ENCODE data around the gene SLC12A2. TPM values are rescaled to one million over a fixed set of nuclear protein-coding genes. Genes with fewer than 3 reads are reported as not detected.
A peak's percentile ranks its signal among the peaks of the same experiment; 100 is the strongest.

SLC12A2 gene
- total and polyA plus RNA-seq, 9 of the 15 experiments (the other 6 are each of a cell fraction or from before 2014, with no cell fraction given), result 5.1 to 20.3 (median 12.6) TPM

DNA sequence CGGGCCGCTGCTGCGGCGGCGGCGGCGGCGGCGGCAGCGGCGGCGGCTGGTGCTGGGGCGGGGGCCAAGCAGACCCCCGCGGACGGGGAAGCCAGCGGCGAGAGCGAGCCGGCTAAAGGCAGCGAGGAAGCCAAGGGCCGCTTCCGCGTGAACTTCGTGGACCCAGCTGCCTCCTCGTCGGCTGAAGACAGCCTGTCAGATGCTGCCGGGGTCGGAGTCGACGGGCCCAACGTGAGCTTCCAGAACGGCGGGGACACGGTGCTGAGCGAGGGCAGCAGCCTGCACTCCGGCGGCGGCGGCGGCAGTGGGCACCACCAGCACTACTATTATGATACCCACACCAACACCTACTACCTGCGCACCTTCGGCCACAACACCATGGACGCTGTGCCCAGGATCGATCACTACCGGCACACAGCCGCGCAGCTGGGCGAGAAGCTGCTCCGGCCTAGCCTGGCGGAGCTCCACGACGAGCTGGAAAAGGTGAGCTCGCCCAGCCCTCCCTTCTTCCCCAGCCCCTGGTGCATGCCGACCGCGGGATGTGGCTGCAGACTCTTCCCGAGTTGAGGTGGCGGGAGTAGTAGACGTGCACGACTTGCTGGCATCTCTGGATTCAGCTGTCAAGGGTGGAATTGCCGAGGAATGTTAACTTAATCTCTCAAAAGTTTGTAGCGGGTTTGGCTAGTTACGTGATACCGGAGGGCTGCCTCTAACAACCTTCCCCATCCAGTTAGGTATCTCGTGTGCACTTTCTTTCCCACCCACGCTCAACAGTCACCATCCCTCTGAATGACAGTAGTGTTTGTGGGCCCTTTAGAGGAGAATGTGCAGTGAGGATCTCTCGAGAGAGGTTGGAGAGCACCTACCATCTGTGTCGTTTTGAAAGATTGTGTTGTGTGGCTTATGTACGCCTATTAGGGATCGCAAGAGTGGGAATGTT, 932 bp downstream of the SLC12A2 start (continued):
- TF ChIP-seq, protein P1, sequence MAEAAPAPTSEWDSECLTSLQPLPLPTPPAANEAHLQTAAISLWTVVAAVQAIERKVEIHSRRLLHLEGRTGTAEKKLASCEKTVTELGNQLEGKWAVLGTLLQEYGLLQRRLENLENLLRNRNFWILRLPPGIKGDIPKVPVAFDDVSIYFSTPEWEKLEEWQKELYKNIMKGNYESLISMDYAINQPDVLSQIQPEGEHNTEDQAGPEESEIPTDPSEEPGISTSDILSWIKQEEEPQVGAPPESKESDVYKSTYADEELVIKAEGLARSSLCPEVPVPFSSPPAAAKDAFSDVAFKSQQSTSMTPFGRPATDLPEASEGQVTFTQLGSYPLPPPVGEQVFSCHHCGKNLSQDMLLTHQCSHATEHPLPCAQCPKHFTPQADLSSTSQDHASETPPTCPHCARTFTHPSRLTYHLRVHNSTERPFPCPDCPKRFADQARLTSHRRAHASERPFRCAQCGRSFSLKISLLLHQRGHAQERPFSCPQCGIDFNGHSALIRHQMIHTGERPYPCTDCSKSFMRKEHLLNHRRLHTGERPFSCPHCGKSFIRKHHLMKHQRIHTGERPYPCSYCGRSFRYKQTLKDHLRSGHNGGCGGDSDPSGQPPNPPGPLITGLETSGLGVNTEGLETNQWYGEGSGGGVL (CRISPR knock-in tag; IDR thresholded peaks at IDR 0.05), result no peak
- TF ChIP-seq FOXM1 (IDR thresholded peaks at IDR 0.05; ENCODE audit: low read depth) (no peak), FOXM1 (CRISPR knock-in tag; IDR thresholded peaks at IDR 0.05; ENCODE audit: low read depth) (no peak), NFE2L1 (tag; IDR thresholded peaks at IDR 0.05; ENCODE audit: borderline replicate concordance, low read depth) (no peak), HLTF (IDR thresholded peaks at IDR 0.05) (no peak)

DNA sequence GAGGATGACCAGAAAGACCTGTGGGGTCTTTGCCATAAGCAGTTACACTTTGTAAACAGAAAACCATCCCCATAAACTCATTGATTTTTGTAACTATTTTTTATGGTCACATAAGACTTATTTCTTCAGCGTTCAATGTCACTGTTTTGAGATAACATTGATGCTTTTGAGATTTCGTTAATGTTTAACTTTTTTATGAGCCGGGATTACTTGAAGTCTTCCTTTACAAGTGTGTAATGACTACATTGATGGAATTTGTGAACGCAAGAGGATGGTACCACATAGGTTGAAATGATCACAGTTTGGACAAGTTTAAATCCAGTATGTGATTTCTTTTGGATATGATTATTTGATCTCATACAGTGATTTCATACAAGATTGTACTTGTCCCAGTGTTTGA, 1.8 kb downstream of the SLC12A2 start:
- no TSS peak for BruUV-seq (replicated peaks)
- TF ChIP-seq L3MBTL2 (IDR thresholded peaks at IDR 0.05), result no peak
- no peak for TF ChIP-seq ZNF551 (CRISPR knock-in tag; IDR thresholded peaks at IDR 0.05)
- TF ChIP-seq ZFP30 (CRISPR knock-in tag; IDR thresholded peaks at IDR 0.05; ENCODE audit: borderline replicate concordance), result no peak
- no peak for TF ChIP-seq KAT8 (IDR thresholded peaks at IDR 0.05; ENCODE audit: low read depth)
- no peak for TF ChIP-seq PATZ1 (CRISPR knock-in tag; IDR thresholded peaks at IDR 0.05; ENCODE audit: borderline replicate concordance)
- TF ChIP-seq, protein P2, sequence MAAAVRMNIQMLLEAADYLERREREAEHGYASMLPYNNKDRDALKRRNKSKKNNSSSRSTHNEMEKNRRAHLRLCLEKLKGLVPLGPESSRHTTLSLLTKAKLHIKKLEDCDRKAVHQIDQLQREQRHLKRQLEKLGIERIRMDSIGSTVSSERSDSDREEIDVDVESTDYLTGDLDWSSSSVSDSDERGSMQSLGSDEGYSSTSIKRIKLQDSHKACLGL (CRISPR knock-in tag; IDR thresholded peaks at IDR 0.05; ENCODE audit: borderline replicate concordance, poor library complexity, severe bottlenecking), result no peak
- TF ChIP-seq, protein P1 (CRISPR knock-in tag; IDR thresholded peaks at IDR 0.05), result no peak

More for the DNA sequence above, 1.8 kb downstream of the SLC12A2 start:
- Histone ChIP-seq H3K9me1 (ENCODE audit: control insufficient read depth, insufficient read depth, low read length) (no peaks in the 10 kb centered on the region), H3K4me2 (ENCODE audit: insufficient read depth, low read length) (peak overlapping the region; percentile 93), H4K20me1 (replicated peaks; ENCODE audit: control insufficient read depth, insufficient read depth, low read length) (peaks cover 6% of the 10 kb centered on the region; the same call in 1 of the 2 replicates), H2AFZ (ENCODE audit: low read depth, low read length) (no peak overlapping the region), H3K4me3 (peak overlapping the region; percentile 80), H3K27me3 (ENCODE audit: control insufficient read depth in 2 of 2, insufficient read depth in 2 of 2, low read length in 2 of 2) (no peaks in the 10 kb centered on the region), H3K9me3 (replicated peaks; ENCODE audit: control insufficient read depth, insufficient read depth, low read depth, low read length) (no peaks in the 10 kb centered on the region), H3K79me2 (ENCODE audit: control insufficient read depth, insufficient read depth, low read length) (peaks cover 71% of the 10 kb centered on the region), H3K27ac (ENCODE audit: extremely low read depth, low read depth, low read length) (no peak overlapping the region), H3K4me1 (replicated peaks in 1 of 2; ENCODE audit: control insufficient read depth in 2 of 2, insufficient read depth in 2 of 2, low read length in 2 of 2) (peaks cover 10 to 17% of the 10 kb centered on the region in 2 experiments; a peak in 3 of 5 replicates), H3K9ac (ENCODE audit: insufficient read depth in 1 of 2, low read depth in 2 of 2, low read length in 2 of 2) (peak overlapping the region in 1 of 2 experiments; percentile 78; a peak in 2 of 4 replicates), H3K36me3 (ENCODE audit: control insufficient read depth, insufficient read depth, low read length) (no peaks in the 10 kb centered on the region)
- in situ Hi-C loops (cut with MboI), result no loop called here
- FAIRE-seq (no peak), ATAC-seq (no peak), DNase-seq (ENCODE audit: extremely low read depth in 1 of 4, low spot score in 3 of 4) (no peak)
- WGBS (ENCODE audit: insufficient coverage, low coverage, missing lambda C conversion rate), result 9% methylated on average over 4 of the region's 4 CpGs
- intact Hi-C loops (cut with micrococcal nuclease), result loop anchor here (10.0 kb wide), 2 partner anchors 341 to 521 kb away; no protein-coding TSS in a partner anchor
- POLR2A ChIA-PET, result interaction anchor here (1.0 to 1.4 kb wide), 2 partner anchors 16 to 18 kb away, joined by 3 read pairs; no protein-coding TSS in a partner anchor
- CTCF ChIA-PET (ENCODE audit: low intra/inter-chr PET ratio), result no interaction called here
